ENCODE results near the gene ENTPD2. TPM values are rescaled to one million over a fixed set of nuclear protein-coding genes. Genes with fewer than 3 reads are reported as not detected.

The ENTPD2 gene
- total and polyA plus RNA-seq, 2 donors (not counting 3 experiments of a cell fraction or from before 2014, with no cell fraction given), result not detected

GRCh38 chr9:137022662-137023008 lies 31.2 kb downstream of the ENTPD2 start:
- DNase-seq (ENCODE audit: low read depth, low spot score), result no peak
- H3K36me3 ChIP-seq (ENCODE audit: control insufficient read depth in 2 of 2, extremely low read depth in 1 of 2, insufficient read depth in 2 of 2, low read length in 2 of 2), result no peaks in the 10 kb centered on the region
- ChIA-PET POLR2A (no interaction called here), CTCF (interaction anchor here (1.3 to 1.8 kb wide), 2 partner anchors 12 to 13 kb away, joined by 3 to 4 read pairs; no protein-coding TSS in a partner anchor)
- dilution Hi-C loops (cut with MboI; ENCODE audit: extremely low pct_ligation_motif_present, low sequenced_read_pairs) (no loop called here), intact Hi-C loops (cut with micrococcal nuclease) (no loop called here)
- no peak for FAIRE-seq
- H3K4me1 ChIP-seq (ENCODE audit: control insufficient read depth, extremely low read depth, insufficient read depth, low read length), result peaks cover 4% of the 10 kb centered on the region
- H3K27ac ChIP-seq (ENCODE audit: insufficient read depth, low read depth, low read length), result no peak overlapping the region
- no peak overlapping the region for H3K9ac ChIP-seq (replicated peaks; ENCODE audit: extremely low read depth, insufficient read depth, low read length)
- no peak overlapping the region for H2AFZ ChIP-seq (ENCODE audit: low read depth, low read length)
- H3K79me2 ChIP-seq (ENCODE audit: control insufficient read depth, insufficient read depth, low read length), result no peaks in the 10 kb centered on the region
- H3K27me3 ChIP-seq (ENCODE audit: control insufficient read depth in 2 of 2, insufficient read depth in 2 of 2, low read length in 2 of 2), result no peaks in the 10 kb centered on the region
- H3K9me1 ChIP-seq (replicated peaks; ENCODE audit: control insufficient read depth, extremely low read depth, insufficient read depth, low read length), result no peaks in the 10 kb centered on the region
- no peaks in the 10 kb centered on the region for H3K9me3 ChIP-seq (replicated peaks; ENCODE audit: control insufficient read depth, insufficient read depth, low read length)
- no peak overlapping the region for H3K4me2 ChIP-seq (ENCODE audit: insufficient read depth, low read length)
- TF ChIP-seq POLR2A (IDR thresholded peaks at IDR 0.05; ENCODE audit: low read depth, low read length), result no peak
- TF ChIP-seq POLR2AphosphoS5 (IDR thresholded peaks at IDR 0.05; ENCODE audit: insufficient read depth, low read depth, low read length), result no peak
- no peak for TF ChIP-seq CTCF (IDR thresholded peaks at IDR 0.05; ENCODE audit: extremely low read depth in 1 of 2, insufficient read depth in 1 of 2, low read depth in 1 of 2, low read length in 2 of 2)
- no peak for TF ChIP-seq EZH2 (IDR thresholded peaks at IDR 0.05; ENCODE audit: borderline replicate concordance, low read depth, low read length, severe bottlenecking)
- TF ChIP-seq JUN (IDR thresholded peaks at IDR 0.05; ENCODE audit: borderline replicate concordance, insufficient read depth, insufficient read length, low read depth), result no peak
- no peak for TF ChIP-seq GATA2 (IDR thresholded peaks at IDR 0.05; ENCODE audit: insufficient read depth, insufficient read length, low read depth, low read length)
- no peak for TF ChIP-seq MAX (IDR thresholded peaks at IDR 0.05; ENCODE audit: insufficient read depth, insufficient read length)
- TF ChIP-seq FOS (IDR thresholded peaks at IDR 0.05; ENCODE audit: borderline replicate concordance, insufficient read depth, low read length), result no peak
- no peak for TF ChIP-seq MYC (IDR thresholded peaks at IDR 0.05; ENCODE audit: low read depth, low read length)
- H3K4me3 ChIP-seq (replicated peaks in 1 of 3; ENCODE audit: insufficient read depth in 1 of 3, low read depth in 1 of 3, low read length in 3 of 3), result no peak overlapping the region
- no TSS peak for BruUV-seq (replicated peaks)
- H4K20me1 ChIP-seq (replicated peaks; ENCODE audit: control insufficient read depth, extremely low read depth, insufficient read depth, low read length), result no peaks in the 10 kb centered on the region
